HFF-Myc (cell line): ENCODE data around the gene TBL1Y.

Experiments
- DNase-seq: peaks from one replicate; pipeline ENCODE4 v3.0.0-alpha.2; 2011; ENCODE audit warnings: low read depth; ENCODE audit errors: extremely low read depth
- H3K4me3 ChIP-seq: replicated peaks from 2 replicates; pipeline ENCODE4 v1.5.1; 2011; ENCODE audit warnings: low read depth, mild to moderate bottlenecking, control low read depth, low read length
- CTCF ChIP-seq: IDR thresholded peaks from 2 replicates; pipeline ENCODE4 v1.5.1; 2012; ENCODE audit warnings: mild to moderate bottlenecking, low read depth, low read length, control low read depth; ENCODE audit errors: missing control alignments

The TBL1Y gene

GRCh38 chrY:6935497-6935896 is 25.0 kb downstream of the TBL1Y start:
- H3K4me3 ChIP-seq = no peak overlapping the region
- DNase-seq = no peak
- no peak for TF ChIP-seq CTCF

- H3K4me3 ChIP-seq = no peak overlapping the region
- TF ChIP-seq CTCF = no peak
- no peak for DNase-seq
These were observed 37.2 kb downstream of the TBL1Y start for GRCh38 chrY:6947695-6948094.

- DNase-seq = no peak
- TF ChIP-seq CTCF = no peak
- no peak overlapping the region for H3K4me3 ChIP-seq
These were observed 37.9 kb downstream of the TBL1Y start for GRCh38 chrY:6948378-6948777.

DNA sequence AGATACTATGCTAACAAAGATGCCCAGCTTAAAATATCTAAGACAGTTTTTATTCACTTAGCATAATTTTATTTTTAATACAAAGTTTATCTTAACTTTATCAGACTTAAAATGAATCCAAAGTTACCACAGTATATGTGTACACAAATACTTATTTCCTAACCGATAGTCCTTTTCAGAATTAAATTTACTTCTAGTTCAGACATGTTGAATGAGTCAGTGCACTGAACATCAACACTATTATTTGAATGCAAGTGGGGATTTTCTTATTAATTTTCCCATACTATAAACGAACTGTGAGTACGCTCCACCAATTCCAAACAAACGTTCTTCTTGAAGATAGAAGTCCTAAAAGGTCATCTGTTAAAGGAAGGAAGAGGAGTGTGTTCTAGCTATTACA is 39.5 kb downstream of the TBL1Y start:
- no peak overlapping the region for H3K4me3 ChIP-seq
- no peak for TF ChIP-seq CTCF
- DNase-seq = no peak

- H3K4me3 ChIP-seq = no peak overlapping the region
- peak; percentile 4 for DNase-seq
- no peak for TF ChIP-seq CTCF
These were observed 54.2 kb downstream of the TBL1Y start for GRCh38 chrY:6964732-6965131.

DNA sequence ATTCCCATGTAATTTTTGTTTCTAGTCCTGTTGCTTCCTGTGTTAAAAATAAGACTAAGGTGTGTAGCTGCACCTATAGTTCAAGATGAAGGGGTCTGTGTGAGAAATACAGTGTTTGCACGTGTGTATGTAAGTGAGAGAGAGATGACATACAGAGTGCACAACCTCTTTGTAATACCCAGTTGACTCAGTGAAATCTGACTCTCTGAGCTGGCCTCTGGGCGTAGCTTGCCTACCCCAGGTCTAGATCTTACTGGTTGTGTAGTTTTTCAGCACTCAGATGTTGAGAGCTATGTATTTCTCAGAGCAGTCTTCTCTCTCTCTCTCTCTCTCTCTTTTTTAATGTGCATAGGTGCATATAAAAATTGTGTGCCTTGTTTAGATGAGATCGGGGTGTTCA is 56.0 kb downstream of the TBL1Y start:
- DNase-seq = no peak
- H3K4me3 ChIP-seq = no peak overlapping the region
- TF ChIP-seq CTCF = no peak

- DNase-seq = no peak
- no peak for TF ChIP-seq CTCF
- no peak overlapping the region for H3K4me3 ChIP-seq
These were observed 57.2 kb downstream of the TBL1Y start for GRCh38 chrY:6967736-6968135.
